WTC11 (cell line): ENCODE results near the gene OPA1. TPM values are rescaled to one million over a fixed set of nuclear protein-coding genes. Genes with fewer than 3 reads are reported as not detected.

ENCODE experiments used
- ATAC-seq: fragments of 200-7000 bp; cut with Tn5 transposase; 2 replicates; pipeline ENCODE4 v1.10.0; 2021; ENCODE audit warnings: mild to moderate bottlenecking, moderate library complexity
- CTCF ChIA-PET: fragments of 300-600 bp; sonication (Branson Sonifier 250); formaldehyde crosslinking; loops from one replicate; lab custom pipeline; 2021; ENCODE audit warnings: antibody characterized with exemption; lab: Charles Lee
- POLR2A ChIA-PET: fragments of 350-600 bp; sonication (Branson Sonifier 250); formaldehyde crosslinking; loops from one replicate; lab custom pipeline; 2021; ENCODE audit warnings: antibody characterized with exemption; lab: Charles Lee
- DNase-seq: peaks from one replicate; pipeline ENCODE4 v3.0.0; 2021; ENCODE audit warnings: low spot score
- H3K27ac Mint-ChIP-seq: 2 replicates; pipeline ENCODE4 v1.8.0; 2021; ENCODE audit warnings: mixed read lengths
- H3K27me3 Mint-ChIP-seq: 2 replicates; pipeline ENCODE4 v1.8.0; 2021; ENCODE audit warnings: low read depth, mild to moderate bottlenecking, moderate library complexity, mixed read lengths
- H3K36me3 Mint-ChIP-seq: 2 replicates; pipeline ENCODE4 v1.8.0; 2021; ENCODE audit warnings: mixed read lengths
- H3K4me1 Mint-ChIP-seq: 2 replicates; pipeline ENCODE4 v1.8.0; 2022; ENCODE audit warnings: mixed read lengths
- H3K4me3 Mint-ChIP-seq: 2 replicates; pipeline ENCODE4 v1.8.0; 2021; ENCODE audit warnings: mild to moderate bottlenecking, moderate library complexity, mixed read lengths
- H3K9me3 Mint-ChIP-seq: 2 replicates; pipeline ENCODE4 v1.8.0; 2021; ENCODE audit warnings: mixed read lengths
- AR ChIP-seq: fragments of 250-450 bp; sonication (Bioruptor Pico); IDR thresholded peaks from 2 replicates; pipeline ENCODE4 v1.9.0; 2021; ENCODE audit warnings: mild to moderate bottlenecking
- ATF6 ChIP-seq: sonication (generic); formaldehyde crosslinking; IDR thresholded peaks from 2 replicates; pipeline ENCODE4 v1.8.1; 2023; ENCODE audit warnings: mild to moderate bottlenecking, missing genetic modification reagents
- CTCF ChIP-seq: fragments of 200-600 bp; IDR thresholded peaks from 2 replicates; pipeline ENCODE4 v1.8.0; 2022; ENCODE audit warnings: antibody characterized with exemption
- ERG ChIP-seq: fragments of 250-450 bp; sonication (Bioruptor Pico); IDR thresholded peaks from 2 replicates; pipeline ENCODE4 v1.8.0; 2021; ENCODE audit warnings: mild to moderate bottlenecking
- FOXP1 ChIP-seq: sonication (generic); formaldehyde crosslinking; IDR thresholded peaks from 2 replicates; pipeline ENCODE4 v1.8.0; 2022; ENCODE audit warnings: missing genetic modification reagents, mild to moderate bottlenecking, moderate library complexity, borderline replicate concordance
- HMGA2 ChIP-seq: fragments of 250-450 bp; sonication (Bioruptor Pico); IDR thresholded peaks from 2 replicates; pipeline ENCODE4 v1.4.0; 2021; ENCODE audit warnings: mild to moderate bottlenecking, moderate library complexity
- IRF2 ChIP-seq: sonication (generic); formaldehyde crosslinking; IDR thresholded peaks from 2 replicates; pipeline ENCODE4 v1.8.0; 2022; ENCODE audit warnings: low read depth, missing genetic modification reagents, borderline replicate concordance
- JUN ChIP-seq: sonication (generic); formaldehyde crosslinking; IDR thresholded peaks from 2 replicates; pipeline ENCODE4 v1.8.0; 2023; ENCODE audit warnings: mild to moderate bottlenecking, missing genetic modification reagents
- NR1H2 ChIP-seq: sonication (generic); formaldehyde crosslinking; IDR thresholded peaks from 2 replicates; pipeline ENCODE4 v1.9.0; 2021; ENCODE audit warnings: mild to moderate bottlenecking, moderate library complexity, missing genetic modification reagents
- OVOL2 ChIP-seq: fragments of 250-450 bp; sonication (Bioruptor Pico); IDR thresholded peaks from 2 replicates; pipeline ENCODE4 v1.9.0; 2021; ENCODE audit warnings: mild to moderate bottlenecking, borderline replicate concordance
- PRDM15 ChIP-seq: sonication (generic); formaldehyde crosslinking; IDR thresholded peaks from 2 replicates; pipeline ENCODE4 v1.8.0; 2022; ENCODE audit warnings: missing genetic modification reagents
- ZNF532 ChIP-seq: fragments of 250-450 bp; sonication (Bioruptor Pico); IDR thresholded peaks from 2 replicates; pipeline ENCODE4 v1.9.0; 2021; ENCODE audit warnings: mild to moderate bottlenecking, borderline replicate concordance
- total RNA-seq: library from RNA; stranded (reverse); gene quantifications from 3 replicates; pipeline ENCODE4 v1.2.3, GENCODE V29; 2021

Gene OPA1
- total RNA-seq, 1 experiment from 2014 or later = 84.7 TPM

- TF ChIP-seq NR1H2 (CRISPR knock-in tag) = no peak
Measured at GRCh38 chr3:193640165-193640715, 47.2 kb downstream of the OPA1 start (continued).

- no peak for ATAC-seq
- TF ChIP-seq HMGA2 (CRISPR knock-in tag) (no peak), AR (CRISPR knock-in tag) (no peak)
- DNase-seq = no peak
- ChIA-PET POLR2A (no interaction called here), CTCF (no interaction called here)
- Mint-ChIP-seq H3K36me3 (peaks cover 31% of the 10 kb centered on the region), H3K4me3 (no peak overlapping the region), H3K4me1 (peaks cover 4% of the 10 kb centered on the region; the same call in 1 of the 2 replicates), H3K9me3 (no peaks in the 10 kb centered on the region), H3K27ac (no peak overlapping the region), H3K27me3 (no peaks in the 10 kb centered on the region)
Measured at GRCh38 chr3:193640728-193641439, 47.9 kb downstream of the OPA1 start.

GRCh38 chr3:193641440-193641775, 48.4 kb downstream of the OPA1 start:
- ChIA-PET CTCF (no interaction called here), POLR2A (interaction anchor here (0.7 kb wide), 1 partner anchor 18 kb away, joined by 3 read pairs; no protein-coding TSS in a partner anchor)
- no peak for ATAC-seq
- Mint-ChIP-seq H3K27me3 (no peaks in the 10 kb centered on the region), H3K4me3 (no peak overlapping the region), H3K27ac (no peak overlapping the region), H3K36me3 (peaks cover 36% of the 10 kb centered on the region), H3K9me3 (no peaks in the 10 kb centered on the region), H3K4me1 (peaks cover 4% of the 10 kb centered on the region; the same call in 1 of the 2 replicates)
- no peak for DNase-seq
- TF ChIP-seq CTCF = no peak
- no peak for TF ChIP-seq FOXP1 (CRISPR knock-in tag)
- TF ChIP-seq ERG (CRISPR knock-in tag) = no peak
- no peak for TF ChIP-seq OVOL2 (CRISPR knock-in tag)
- no peak for TF ChIP-seq ZNF532 (CRISPR knock-in tag)
- TF ChIP-seq PRDM15 = no peak
- no peak for TF ChIP-seq IRF2 (CRISPR knock-in tag)
- no peak for TF ChIP-seq JUN (CRISPR knock-in tag)
- TF ChIP-seq ATF6 (CRISPR knock-in tag) = no peak
